Neural cell (in vitro differentiated cells): Measurements from ENCODE around the gene ZNF320. TPM values are rescaled to one million over a fixed set of nuclear protein-coding genes. Genes with fewer than 3 reads are reported as not detected.
"Not testable (repeated sequence)": the region's sequence is repeated elsewhere in the genome, so short reads cannot be mapped to it uniquely, and the experiment has no call there.

Source experiments
- H2AFZ ChIP-seq: fragments of 200-600, 300-800 bp; sonication (generic), shearing (Covaris generic); 2 replicates; pipeline ENCODE4 v1.6.0; 2014; ENCODE audit warnings: low read depth, mild to moderate bottlenecking, antibody characterized with exemption, low read length, moderate library complexity
- H3F3A ChIP-seq: fragments of 200-600 bp; shearing (Covaris generic); 2 replicates; pipeline ENCODE4 v1.6.1; 2016; ENCODE audit warnings: mild to moderate bottlenecking, moderate library complexity, mixed read lengths, antibody characterized with exemption, low read length; ENCODE audit not compliant: insufficient read depth, poor library complexity, severe bottlenecking
- H3K27ac ChIP-seq: fragments of 200-600, 300-800 bp; sonication (generic), shearing (Covaris generic); 2 replicates; pipeline ENCODE4 v1.5.1; 2014; ENCODE audit warnings: mild to moderate bottlenecking, low read length, moderate library complexity
- H3K27me3 ChIP-seq: fragments of 300-800, 200-600 bp; sonication (generic), shearing (Covaris generic); 2 replicates; pipeline ENCODE4 v1.6.0; 2014; ENCODE audit warnings: mild to moderate bottlenecking, low read depth, low read length, moderate library complexity; ENCODE audit not compliant: insufficient read depth
- H3K36me3 ChIP-seq: fragments of 300-800, 200-600 bp; sonication (generic), shearing (Covaris generic); 2 replicates; pipeline ENCODE4 v1.5.1; 2014; ENCODE audit warnings: mild to moderate bottlenecking, antibody characterized with exemption, low read length, moderate library complexity; ENCODE audit not compliant: insufficient read depth
- H3K4me2 ChIP-seq: fragments of 300-800, 200-600 bp; sonication (generic), shearing (Covaris generic); 2 replicates; pipeline ENCODE4 v1.6.0; 2014; ENCODE audit warnings: mild to moderate bottlenecking, low read length
- H3K4me3 ChIP-seq: fragments of 300-800, 200-600 bp; sonication (generic), shearing (Covaris generic); 2 replicates; pipeline ENCODE4 v1.5.1; 2014; ENCODE audit warnings: mild to moderate bottlenecking, low read length, moderate library complexity
- H3K79me2 ChIP-seq: fragments of 200-600 bp; shearing (Covaris generic); replicated peaks from 2 replicates; pipeline ENCODE4 v1.6.0; 2014; ENCODE audit warnings: mild to moderate bottlenecking, low read length, moderate library complexity; ENCODE audit not compliant: insufficient read depth
- H3K9ac ChIP-seq: fragments of 300-800, 200-600 bp; sonication (generic), shearing (Covaris generic); 2 replicates; pipeline ENCODE4 v1.6.1; 2016; ENCODE audit warnings: mild to moderate bottlenecking, low read length, mixed read lengths
- H3K9me2 ChIP-seq: fragments of 200-600 bp; shearing (Covaris generic); 2 replicates; pipeline ENCODE4 v1.6.1; 2016; ENCODE audit warnings: mild to moderate bottlenecking, low read length, mixed read lengths; ENCODE audit not compliant: insufficient read depth
- H3K9me3 ChIP-seq: fragments of 200-600, 300-800 bp; sonication (generic), shearing (Covaris generic); 2 replicates; pipeline ENCODE4 v1.6.1; 2016; ENCODE audit warnings: mild to moderate bottlenecking, mixed run types, low read length, moderate library complexity, mixed read lengths
- H4K20me1 ChIP-seq: fragments of 200-600 bp; shearing (Covaris generic); 2 replicates; pipeline ENCODE4 v1.6.1; 2016; ENCODE audit warnings: mild to moderate bottlenecking, mixed run types; ENCODE audit not compliant: insufficient read depth
- EP300 ChIP-seq: fragments of 450-650 bp; conservative IDR thresholded peaks from 2 replicates; pipeline ENCODE4 v1.6.1; 2014; ENCODE audit warnings: antibody characterized with exemption, mild to moderate bottlenecking, moderate library complexity; ENCODE audit not compliant: poor library complexity, severe bottlenecking
- EZH2 ChIP-seq: fragments of 200-600, 300-800 bp; shearing (Covaris generic), sonication (generic); IDR thresholded peaks from 2 replicates; pipeline ENCODE4 v1.6.1; 2014; ENCODE audit warnings: antibody characterized with exemption, low read length, borderline replicate concordance, mild to moderate bottlenecking; ENCODE audit not compliant: insufficient read depth, poor library complexity, severe bottlenecking
- MXI1 ChIP-seq: fragments of 450-650 bp; conservative IDR thresholded peaks from 2 replicates; pipeline ENCODE4 v1.6.1; 2014; ENCODE audit warnings: antibody characterized with exemption, mild to moderate bottlenecking; ENCODE audit not compliant: poor library complexity, severe bottlenecking
- POLR2AphosphoS5 ChIP-seq: IDR thresholded peaks from 2 replicates; pipeline ENCODE4 v1.6.1; 2012
- RAD21 ChIP-seq: fragments of 450-650 bp; conservative IDR thresholded peaks from 2 replicates; pipeline ENCODE4 v1.6.1; 2014; ENCODE audit warnings: antibody characterized with exemption, mild to moderate bottlenecking, moderate library complexity
- SMC3 ChIP-seq: fragments of 450-650 bp; conservative IDR thresholded peaks from 2 replicates; pipeline ENCODE4 v1.6.1; 2014; ENCODE audit warnings: antibody characterized with exemption, mild to moderate bottlenecking, moderate library complexity; ENCODE audit not compliant: poor library complexity
- TAF1 ChIP-seq: IDR thresholded peaks from 2 replicates; pipeline ENCODE4 v1.6.1; 2012; ENCODE audit warnings: low read depth
- polyA plus RNA-seq: library from polyadenylated mRNA; depleted of rRNA; stranded (reverse); fragments of >200 nt; gene quantifications from 2 replicates; pipeline ENCODE4 v1.2.3, GENCODE V29; 2014
- TF ChIP-seq, protein P1 (sequence below): fragments of 450-650 bp; IDR thresholded peaks from 2 replicates; pipeline ENCODE4 v1.5.1; 2014; ENCODE audit warnings: antibody characterized with exemption, mild to moderate bottlenecking, moderate library complexity; ENCODE audit not compliant: poor library complexity, severe bottlenecking

Gene ZNF320
- polyA plus RNA-seq, 1 donor from 2014 or later = 53.5 TPM

DNA sequence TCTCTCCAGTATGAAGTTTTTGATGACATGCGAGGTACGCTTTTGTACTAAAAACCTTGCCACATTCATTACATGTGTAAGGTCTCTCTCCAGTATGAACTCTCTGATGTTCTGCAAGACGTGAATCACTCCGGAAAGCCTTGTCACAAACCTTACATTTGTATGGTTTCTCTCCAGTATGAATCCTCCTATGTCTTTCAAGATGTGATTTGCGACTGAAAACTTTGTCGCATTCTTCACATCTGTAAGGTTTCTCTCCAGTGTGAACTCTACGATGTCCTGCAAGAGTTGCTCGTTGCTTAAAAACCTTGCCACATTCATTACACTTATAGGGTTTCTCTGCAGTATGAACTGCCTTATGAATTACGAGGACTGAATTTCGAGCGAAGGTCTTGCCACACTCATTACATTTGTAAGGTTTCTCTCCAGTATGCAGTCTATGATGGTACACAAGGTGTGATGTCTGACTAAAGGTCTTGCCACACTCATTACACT, 16.5 kb downstream of the ZNF320 start:
- H3K9me2 ChIP-seq = no peaks in the 10 kb centered on the region
- no peak overlapping the region for H2AFZ ChIP-seq
- H3K27me3 ChIP-seq = no peaks in the 10 kb centered on the region
- no peaks in the 10 kb centered on the region for H3F3A ChIP-seq
- H3K79me2 ChIP-seq = no peaks in the 10 kb centered on the region
- no peak for TF ChIP-seq POLR2AphosphoS5
- TF ChIP-seq EP300 = no peak
- no peak for TF ChIP-seq EZH2
- no peak for TF ChIP-seq TAF1
- no peak for TF ChIP-seq MXI1
- TF ChIP-seq, protein P1, sequence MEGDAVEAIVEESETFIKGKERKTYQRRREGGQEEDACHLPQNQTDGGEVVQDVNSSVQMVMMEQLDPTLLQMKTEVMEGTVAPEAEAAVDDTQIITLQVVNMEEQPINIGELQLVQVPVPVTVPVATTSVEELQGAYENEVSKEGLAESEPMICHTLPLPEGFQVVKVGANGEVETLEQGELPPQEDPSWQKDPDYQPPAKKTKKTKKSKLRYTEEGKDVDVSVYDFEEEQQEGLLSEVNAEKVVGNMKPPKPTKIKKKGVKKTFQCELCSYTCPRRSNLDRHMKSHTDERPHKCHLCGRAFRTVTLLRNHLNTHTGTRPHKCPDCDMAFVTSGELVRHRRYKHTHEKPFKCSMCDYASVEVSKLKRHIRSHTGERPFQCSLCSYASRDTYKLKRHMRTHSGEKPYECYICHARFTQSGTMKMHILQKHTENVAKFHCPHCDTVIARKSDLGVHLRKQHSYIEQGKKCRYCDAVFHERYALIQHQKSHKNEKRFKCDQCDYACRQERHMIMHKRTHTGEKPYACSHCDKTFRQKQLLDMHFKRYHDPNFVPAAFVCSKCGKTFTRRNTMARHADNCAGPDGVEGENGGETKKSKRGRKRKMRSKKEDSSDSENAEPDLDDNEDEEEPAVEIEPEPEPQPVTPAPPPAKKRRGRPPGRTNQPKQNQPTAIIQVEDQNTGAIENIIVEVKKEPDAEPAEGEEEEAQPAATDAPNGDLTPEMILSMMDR = no peak
- no peak for TF ChIP-seq SMC3
- no peaks in the 10 kb centered on the region for H4K20me1 ChIP-seq
- no peak overlapping the region for H3K4me2 ChIP-seq
- no peak overlapping the region for H3K9ac ChIP-seq
- H3K36me3 ChIP-seq = peaks cover 29% of the 10 kb centered on the region
- H3K27ac ChIP-seq = no peak overlapping the region
- peaks cover 10% of the 10 kb centered on the region for H3K9me3 ChIP-seq
- H3K4me3 ChIP-seq = no peak overlapping the region

- not testable (repeated sequence) for H2AFZ ChIP-seq, H3K27ac ChIP-seq, H3K27me3 ChIP-seq, H3K9ac ChIP-seq, H4K20me1 ChIP-seq, H3K9me2 ChIP-seq, H3K36me3 ChIP-seq, H3K4me3 ChIP-seq, H3F3A ChIP-seq, H3K9me3 ChIP-seq, H3K79me2 ChIP-seq, H3K4me2 ChIP-seq
These were observed 24.4 kb downstream of the ZNF320 start for GRCh38 chr19:52872996-52873395.

- Histone ChIP-seq H3F3A (no peaks in the 10 kb centered on the region), H3K27me3 (no peaks in the 10 kb centered on the region), H4K20me1 (no peaks in the 10 kb centered on the region), H3K9ac (no peak overlapping the region), H2AFZ (no peak overlapping the region), H3K4me3 (no peak overlapping the region), H3K4me2 (no peak overlapping the region), H3K36me3 (no peaks in the 10 kb centered on the region), H3K9me2 (no peaks in the 10 kb centered on the region), H3K9me3 (no peaks in the 10 kb centered on the region), H3K79me2 (no peaks in the 10 kb centered on the region), H3K27ac (no peak overlapping the region)
- TF ChIP-seq RAD21 (no peak), EZH2 (no peak), EP300 (no peak), TAF1 (no peak)
- TF ChIP-seq, protein P1 = no peak
These were observed 26.0 kb downstream of the ZNF320 start for GRCh38 chr19:52871466-52871865.

GRCh38 chr19:52868031-52868430, 29.4 kb downstream of the ZNF320 start:
- H4K20me1 ChIP-seq, H3K4me3 ChIP-seq, H3K27ac ChIP-seq, H3K27me3 ChIP-seq, H3K4me2 ChIP-seq, H3K9ac ChIP-seq, H3F3A ChIP-seq, H3K9me3 ChIP-seq, H3K9me2 ChIP-seq, H3K36me3 ChIP-seq, H3K79me2 ChIP-seq, H2AFZ ChIP-seq: not testable (repeated sequence)
